HG03342 (cell line): Measurements from ENCODE around the gene FAM222A.

Experiments
- ATAC-seq: cut with Tn5 transposase; IDR thresholded peaks from one replicate; pipeline ENCODE4 v1.9.1; 2021; ENCODE audit warnings: mild to moderate bottlenecking, moderate library complexity; ENCODE audit not compliant: unreplicated experiment

FAM222A gene

DNA sequence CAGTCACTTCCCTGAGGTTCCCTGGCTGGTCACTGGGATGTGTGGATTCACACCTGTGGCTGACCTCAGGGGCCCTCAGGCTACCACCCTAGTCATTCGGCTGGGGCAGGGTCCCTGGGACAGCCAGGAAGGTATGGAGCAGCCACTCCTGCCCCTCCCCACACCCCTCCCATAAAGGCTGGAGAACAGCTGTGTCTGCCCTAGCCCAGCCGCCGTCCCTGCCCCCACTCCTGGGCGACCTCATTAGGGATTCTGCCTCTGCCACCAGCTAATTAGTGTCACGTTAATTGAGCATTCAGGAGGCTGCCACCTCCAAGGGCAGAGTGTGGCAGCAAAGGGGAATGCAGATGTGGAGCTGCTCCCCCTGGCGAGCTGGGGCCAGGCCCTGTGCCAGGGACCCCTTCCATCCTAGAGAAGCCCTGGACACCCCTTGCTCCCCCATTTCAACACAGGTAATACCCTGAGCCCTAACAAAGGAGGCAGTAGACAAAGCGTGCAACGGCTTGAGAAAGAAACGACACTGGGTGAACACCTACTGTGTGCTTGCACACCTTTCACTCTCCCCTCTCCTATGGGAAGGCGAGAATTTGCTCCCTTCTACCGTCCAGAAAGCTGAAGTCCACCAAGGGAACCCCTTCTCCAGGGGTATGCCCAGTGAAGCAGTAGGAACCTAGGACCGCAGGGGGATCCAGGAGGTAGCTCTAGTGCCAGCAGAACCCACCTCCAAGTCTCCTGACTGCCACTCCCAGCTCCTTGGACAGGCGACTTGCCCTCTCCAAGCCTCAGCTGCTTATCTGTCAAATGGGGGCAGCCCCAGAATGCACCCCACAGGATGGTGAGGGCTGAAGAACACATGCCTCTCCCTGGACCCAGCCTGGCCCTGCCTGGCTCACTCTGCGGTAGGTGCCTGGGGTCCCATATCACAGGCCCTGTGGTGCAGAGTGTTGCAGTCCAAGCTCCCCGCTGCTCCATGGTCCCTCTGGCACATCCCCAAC is 45.1 kb downstream of the FAM222A start:
- no peak for ATAC-seq

GRCh38 chr12:109759595-109759994 is 46.0 kb downstream of the FAM222A start:
- ATAC-seq: no peak

DNA sequence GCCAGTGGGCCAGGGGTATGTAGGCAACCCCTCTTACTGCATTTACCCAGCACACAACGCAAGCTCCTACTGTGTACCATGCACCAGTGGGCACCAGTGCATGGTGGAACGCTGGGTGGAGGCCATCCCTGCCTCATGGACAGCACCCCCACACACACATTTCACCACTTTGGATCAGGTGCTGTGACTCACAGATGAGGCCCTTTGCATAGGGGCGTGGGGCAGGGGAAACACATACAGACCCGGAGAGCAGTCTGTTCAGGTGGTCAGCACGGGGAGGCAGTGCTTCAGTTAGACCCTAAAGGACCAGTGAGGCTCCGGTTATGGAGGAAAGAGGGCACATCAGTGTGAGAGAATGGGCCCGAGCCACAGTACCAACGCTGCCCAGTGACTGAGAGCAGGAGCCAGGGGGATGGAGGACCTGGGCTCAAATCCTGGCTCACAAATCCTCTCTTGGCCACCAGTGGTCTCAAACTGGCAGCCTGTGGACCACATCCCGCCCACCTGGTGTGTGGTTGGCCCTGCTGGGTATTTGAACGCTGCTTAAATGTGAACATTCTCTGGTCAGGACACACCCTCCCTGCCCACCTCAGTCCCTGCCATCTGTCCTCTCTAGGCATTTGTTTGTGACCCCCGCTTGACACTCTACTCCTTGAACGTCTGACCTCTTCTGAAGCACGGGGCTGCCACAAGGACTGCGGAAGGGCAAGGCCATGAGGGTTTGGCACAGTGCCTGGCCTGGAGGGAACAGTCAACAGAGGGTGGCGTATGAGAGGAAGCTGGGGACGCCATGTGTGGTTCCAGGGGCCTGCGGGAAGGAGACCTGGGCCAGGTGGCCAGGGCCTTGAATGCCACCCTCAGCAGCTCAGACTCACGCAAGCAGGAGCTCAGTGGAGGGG is 46.7 kb downstream of the FAM222A start:
- ATAC-seq: no peak

DNA sequence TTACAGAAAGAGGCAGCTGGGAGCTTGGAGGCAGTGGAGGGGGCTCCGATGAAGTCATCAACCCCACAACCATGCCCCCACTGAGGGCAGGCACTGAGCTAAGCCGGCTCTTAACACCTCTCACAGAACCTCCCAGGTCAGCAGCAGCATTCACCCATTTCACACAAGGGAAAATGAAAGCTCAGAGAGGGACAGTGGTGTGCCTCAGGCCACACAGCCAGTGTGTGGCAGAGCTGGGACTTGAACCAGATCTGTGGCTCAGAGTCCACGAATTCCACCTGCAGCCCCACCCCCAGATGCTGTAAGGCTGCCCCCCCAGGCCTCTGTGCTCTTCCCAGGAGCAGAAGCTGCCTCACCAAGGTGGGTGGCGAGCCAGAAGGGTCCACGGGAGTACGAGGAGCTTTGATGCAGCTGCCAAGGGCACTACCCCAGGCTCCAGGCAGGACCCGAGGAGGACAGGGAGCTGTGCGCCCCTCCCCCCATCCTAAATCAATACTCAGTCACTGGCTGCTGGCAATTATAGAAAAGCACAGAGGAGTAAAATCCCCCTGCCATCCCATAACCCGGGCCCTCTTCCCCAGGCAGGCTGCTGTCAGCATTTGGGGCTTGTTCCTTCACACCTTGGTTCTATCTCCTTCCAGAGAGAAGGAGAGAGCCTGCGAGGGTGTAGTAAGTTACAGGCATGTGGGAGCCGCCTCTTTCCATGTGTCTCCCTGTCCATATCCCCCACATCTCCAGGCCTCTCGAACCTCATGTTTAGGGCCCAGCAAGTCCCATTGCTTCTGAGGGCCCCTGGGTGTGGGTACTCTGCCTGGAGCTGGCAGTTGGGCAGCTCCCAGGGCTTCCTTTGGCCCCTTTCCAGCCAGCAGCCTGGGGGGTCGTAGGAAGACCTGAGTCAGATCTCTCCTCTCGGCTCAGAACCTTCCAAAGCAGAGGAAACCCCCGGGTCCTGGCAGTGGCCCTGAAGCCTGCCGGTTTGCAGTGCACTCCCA is 47.6 kb downstream of the FAM222A start:
- no peak for ATAC-seq

GRCh38 chr12:109762071-109762672 is 48.5 kb downstream of the FAM222A start:
- no peak for ATAC-seq

DNA sequence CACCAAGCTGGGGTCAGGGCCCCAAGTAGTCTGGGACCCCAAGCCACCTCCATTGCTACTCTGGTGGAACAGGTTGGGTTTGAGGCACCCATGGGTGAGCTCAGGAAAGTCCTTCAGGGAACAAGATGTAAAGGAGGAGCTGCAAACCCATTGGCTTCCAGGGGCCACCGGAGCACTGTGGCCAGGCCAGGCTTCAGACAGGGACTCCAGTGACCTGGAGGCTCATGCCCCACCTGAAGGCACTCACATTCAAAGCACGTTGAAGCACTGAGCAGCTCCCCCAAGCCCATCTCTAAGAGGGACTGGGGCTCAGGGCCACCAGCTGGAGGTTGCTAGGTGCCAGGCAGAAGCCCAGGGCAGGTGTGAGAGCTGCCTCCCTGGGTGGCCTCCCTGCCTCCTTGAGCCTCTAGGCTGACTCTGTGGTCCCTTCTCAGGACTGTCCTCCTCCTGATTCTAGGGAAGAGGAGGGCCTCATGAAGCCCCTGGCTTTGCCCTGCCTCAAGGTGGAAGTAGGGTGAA is 49.1 kb downstream of the FAM222A start:
- ATAC-seq: no peak

DNA sequence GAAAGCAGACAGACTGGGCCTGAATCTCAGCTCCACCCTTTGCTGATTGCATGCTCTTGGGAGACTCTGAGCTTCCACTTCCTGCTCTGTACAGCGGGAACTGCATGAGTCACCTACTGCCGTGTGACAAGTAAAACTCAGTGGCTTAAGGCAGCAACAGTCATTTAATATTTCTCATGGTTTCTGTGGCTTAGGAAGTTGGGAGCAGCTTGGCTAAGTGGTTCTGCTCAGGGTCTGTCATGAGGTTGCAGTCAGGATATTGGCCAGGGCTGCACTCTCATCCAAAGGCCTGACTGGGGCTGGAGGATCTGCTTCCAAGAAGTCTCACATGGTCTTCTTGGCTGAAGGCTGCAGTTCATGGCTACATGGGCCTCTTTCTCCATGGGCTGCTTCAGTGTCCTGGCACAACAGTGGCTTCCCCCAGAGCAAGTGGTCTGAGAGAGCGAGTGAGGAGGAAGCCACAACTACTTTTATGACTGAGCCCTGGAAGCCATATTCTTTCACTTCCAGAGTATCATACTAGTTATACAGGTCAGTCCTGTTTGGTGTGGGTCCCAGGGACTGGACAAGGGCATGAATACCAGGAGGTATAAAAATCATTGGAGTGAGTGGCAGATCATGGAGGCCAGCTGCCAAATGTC is 49.7 kb downstream of the FAM222A start:
- ATAC-seq: no peak

- no peak for ATAC-seq
Measured at GRCh38 chr12:109764123-109764522, 50.5 kb downstream of the FAM222A start.

DNA sequence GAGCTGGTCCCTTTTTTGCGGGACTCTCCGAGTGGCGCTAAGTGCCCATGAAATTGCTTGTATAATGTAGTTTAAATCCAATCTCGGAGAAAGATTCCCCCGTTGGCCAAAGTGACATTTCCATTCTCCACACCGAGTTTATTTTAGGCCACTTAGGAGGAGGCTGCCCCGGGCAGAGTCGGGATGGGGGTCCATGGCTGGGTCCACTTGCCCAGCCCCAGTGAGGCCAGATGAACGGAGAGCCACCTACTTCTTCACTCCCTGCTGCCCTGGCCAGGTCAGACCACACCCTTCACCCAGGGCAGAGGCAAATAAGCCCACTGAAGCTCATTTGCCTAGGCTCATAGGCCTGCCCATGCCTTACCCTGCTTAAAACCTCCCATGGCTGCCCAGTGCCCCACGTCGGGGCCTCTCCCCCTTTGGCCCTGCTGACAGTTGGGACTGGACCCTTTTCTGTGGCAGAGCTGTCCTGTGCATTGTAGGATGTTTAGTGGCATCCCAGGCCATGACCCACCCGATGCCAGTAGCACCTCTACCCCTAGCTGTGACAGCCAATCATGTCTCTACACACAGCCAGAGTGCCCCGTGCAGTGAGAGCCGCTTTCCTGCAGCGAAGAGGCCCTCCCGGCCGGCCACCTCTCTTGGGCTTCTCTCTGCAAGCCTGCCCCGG is 51.3 kb downstream of the FAM222A start:
- no peak for ATAC-seq

- ATAC-seq: no peak
Measured at GRCh38 chr12:109765446-109765810, 51.8 kb downstream of the FAM222A start.

- no peak for ATAC-seq
Measured at GRCh38 chr12:109766251-109766778, 52.7 kb downstream of the FAM222A start.

DNA sequence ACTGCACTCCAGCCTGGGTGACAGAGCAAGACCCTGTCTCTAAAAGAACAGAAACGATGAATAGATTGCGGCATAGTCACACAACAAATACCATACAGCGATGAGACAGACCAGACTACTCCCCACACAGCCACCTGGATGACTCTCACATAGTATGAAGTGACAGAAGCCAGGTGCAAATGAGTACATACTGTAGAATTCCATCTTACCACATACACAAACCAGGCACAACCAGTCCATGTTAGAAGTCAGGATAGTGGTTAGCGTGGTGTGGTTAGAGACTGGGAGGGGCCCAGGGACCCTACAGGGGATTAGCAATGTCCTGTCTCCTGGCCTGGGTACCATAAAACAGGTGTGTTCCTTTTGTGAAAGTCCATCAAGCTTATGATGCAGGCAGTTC is 53.8 kb downstream of the FAM222A start:
- ATAC-seq: no peak

- no peak for ATAC-seq
Measured at GRCh38 chr12:109767991-109768900, 54.6 kb downstream of the FAM222A start.

DNA sequence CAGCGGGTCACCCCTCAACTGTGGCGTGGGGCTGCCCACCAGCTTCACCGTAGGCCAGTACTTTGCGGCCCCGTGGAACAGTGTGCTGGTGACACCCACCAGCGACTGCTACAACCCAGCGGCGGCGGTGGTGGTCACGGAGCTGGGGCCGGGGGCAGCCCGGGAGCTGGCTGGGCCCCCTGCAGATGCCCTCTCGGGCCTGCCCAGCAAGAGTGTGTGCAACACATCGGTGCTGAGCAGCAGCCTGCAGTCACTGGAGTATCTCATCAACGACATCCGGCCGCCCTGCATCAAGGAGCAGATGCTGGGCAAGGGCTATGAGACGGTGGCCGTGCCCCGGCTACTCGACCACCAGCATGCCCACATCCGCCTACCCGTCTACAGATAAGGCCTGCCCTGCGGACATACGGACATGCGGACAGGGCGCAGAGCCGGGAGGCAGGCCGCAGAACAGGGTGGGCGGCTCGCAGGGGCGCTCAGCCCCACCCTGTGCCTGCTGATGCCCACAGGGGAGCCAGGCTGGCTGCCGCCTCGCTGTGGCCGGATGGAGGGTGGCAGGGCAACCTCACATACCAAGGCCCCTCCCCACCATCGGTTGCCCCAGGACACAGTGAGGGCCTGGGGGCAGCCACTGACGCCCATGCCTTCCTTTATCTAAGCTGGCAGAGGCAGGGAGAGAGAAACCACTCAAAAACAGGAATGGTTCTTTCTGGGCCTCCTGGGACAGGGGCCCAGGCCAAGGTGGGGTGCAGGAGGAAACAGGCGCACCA is 55.5 kb downstream of the FAM222A start:
- ATAC-seq: no peak

DNA sequence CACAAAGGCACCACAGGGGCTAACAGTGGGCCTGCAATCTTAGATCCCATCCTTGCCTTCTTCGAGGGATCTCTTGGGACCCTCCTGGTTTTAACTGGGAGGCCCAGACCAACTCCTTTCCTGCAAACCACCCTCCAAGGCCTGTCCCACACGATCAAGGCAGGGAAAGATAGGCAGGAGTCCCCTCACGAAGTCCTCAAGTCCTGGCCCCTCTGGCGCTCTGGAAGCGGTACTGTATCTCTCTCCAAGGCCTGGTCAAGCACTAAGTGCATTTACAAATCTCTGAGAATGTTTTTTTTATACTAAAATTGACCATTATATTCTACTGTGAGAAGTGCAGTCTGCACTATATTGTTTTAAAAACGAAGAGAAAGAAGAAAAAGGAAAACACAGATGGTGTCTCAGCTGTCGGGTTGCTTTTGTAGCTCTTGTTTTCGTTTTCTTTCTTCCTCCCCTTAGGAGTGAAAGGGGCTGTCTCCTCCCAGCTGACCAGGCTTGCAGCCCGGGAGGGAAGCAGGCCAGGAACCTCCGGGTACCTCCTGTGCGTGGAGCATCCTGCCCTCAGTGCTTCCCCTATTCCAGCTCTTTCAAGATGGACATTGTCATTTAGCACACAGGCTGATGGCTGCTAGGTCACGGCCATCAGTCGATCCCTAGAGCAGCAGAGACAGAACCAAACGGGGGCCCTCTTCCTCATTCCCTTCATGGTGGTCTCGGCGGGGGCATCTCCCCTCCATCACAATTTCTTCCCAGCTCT is 56.7 kb downstream of the FAM222A start:
- ATAC-seq: no peak
